IPS DF 4.7 (cell line): ENCODE data around the gene ARHGDIG.

ENCODE experiments used
- DNase-seq: peaks from one replicate; pipeline ENCODE4 v3.0.0-alpha.2; 2013; ENCODE audit warnings: low spot score; ENCODE audit errors: extremely low read depth

ARHGDIG gene

DNA sequence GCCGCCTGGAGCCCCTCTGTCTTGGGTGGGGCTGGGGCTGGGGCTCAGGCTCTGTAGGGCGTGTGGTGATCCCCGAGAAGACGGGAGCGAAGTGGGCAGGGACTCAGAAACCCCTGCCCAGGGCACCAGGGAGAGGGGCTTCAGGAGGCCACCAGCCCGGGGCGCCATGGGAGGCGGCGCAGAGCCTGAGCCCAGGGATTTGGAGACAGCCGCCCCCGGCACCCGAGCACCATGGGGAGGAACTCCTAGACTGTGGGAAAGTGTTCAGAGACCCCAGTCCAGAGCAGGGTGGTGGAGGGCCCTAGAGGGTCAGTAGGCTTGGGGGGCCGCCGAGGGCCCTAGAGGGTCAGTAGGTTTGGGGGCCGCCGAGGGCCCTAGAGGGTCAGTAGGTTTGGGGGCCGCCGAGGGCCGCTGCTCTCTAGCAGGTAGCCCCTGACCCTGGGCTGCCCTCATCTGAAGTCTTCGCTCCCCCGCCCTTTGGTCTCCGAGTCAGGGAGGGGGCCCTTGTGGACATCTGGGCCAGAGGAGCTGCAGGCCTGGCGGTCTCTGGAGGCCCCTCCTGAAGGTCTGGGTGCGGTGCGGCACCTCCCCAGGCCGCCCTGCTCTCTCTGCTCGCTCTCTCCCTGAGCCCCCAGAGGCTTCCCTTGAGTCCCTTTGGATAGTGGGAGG, 734 bp downstream of the ARHGDIG start:
- no peak for DNase-seq

DNA sequence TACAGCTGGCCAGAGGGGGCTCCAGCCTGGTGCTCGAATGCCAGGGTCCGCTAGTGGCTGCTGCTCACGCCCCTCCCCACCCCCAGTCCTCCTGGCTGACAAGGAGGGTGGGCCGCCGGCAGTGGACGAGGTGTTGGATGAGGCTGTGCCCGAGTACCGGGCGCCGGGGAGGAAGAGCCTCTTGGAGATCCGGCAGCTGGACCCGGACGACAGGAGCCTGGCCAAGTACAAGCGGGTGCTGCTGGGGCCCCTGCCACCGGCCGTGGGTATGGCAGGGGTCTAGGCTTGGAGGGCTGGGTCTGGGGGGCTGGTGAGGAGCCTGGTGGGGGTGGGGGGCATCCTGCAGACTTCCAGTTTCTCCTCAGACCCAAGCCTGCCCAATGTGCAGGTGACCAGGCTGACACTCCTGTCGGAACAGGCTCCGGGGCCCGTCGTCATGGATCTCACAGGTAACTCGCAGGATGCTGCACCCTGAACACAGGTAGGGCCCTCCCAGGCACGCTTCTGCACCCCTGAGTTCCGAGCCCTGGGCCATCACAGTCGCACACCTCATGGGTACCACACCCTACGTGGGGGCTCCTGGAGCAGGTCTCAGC, 1.4 kb downstream of the ARHGDIG start:
- DNase-seq, result no peak

DNA sequence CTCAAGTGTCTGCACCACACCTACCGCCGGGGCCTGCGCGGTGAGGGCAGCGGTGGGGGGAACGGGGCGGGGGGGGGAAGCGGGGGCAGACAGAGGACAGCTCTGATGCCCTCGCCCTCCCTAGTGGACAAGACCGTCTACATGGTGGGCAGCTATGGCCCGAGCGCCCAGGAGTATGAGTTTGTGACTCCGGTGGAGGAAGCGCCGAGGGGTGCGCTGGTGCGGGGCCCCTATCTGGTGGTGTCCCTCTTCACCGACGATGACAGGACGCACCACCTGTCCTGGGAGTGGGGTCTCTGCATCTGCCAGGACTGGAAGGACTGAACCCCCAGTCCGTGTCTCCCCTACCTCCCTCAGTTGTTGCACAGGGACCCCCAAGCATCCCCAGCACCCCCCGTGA, 2.1 kb downstream of the ARHGDIG start:
- no peak for DNase-seq

DNA sequence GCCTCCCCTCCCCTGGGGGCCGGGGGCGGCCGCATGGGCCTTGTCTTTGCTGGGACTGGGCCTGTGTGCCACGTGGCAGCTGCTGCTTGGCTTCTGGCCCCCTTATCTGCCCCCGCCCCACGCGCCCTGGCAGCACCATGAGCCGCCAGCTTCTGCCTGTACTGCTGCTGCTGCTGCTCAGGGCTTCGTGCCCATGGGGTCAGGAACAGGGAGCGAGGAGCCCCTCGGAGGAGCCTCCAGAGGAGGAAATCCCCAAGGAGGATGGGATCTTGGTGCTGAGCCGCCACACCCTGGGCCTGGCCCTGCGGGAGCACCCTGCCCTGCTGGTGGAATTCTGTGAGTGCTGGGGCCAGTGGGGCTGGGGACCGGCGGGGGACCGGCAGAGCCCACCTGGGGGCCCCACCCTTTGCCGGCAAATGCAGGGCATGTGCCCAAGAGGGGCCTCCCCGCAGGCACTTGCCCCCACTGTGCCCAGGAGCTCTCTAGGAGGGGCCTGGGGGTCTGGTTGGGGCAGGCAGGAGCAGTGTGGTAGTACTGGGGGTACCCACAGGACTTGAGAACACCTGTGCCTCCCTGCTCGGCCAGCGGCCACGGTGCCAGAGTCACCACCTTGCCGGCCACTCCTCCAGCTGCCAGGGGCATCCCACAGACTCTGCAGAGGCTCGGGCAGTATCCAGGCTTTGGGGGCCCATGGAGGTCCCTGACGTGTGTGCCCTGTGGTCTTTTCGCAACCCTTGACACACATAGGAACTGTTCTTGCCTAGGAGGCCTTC, 2.8 kb downstream of the ARHGDIG start, which contains the start of gene PDIA2:
Gene PDIA2 (plus strand): TSS at position 132 of the 773 bp plus-strand sequence. CDS start 6 bp downstream, at position 138.
- DNase-seq, result no peak

DNA sequence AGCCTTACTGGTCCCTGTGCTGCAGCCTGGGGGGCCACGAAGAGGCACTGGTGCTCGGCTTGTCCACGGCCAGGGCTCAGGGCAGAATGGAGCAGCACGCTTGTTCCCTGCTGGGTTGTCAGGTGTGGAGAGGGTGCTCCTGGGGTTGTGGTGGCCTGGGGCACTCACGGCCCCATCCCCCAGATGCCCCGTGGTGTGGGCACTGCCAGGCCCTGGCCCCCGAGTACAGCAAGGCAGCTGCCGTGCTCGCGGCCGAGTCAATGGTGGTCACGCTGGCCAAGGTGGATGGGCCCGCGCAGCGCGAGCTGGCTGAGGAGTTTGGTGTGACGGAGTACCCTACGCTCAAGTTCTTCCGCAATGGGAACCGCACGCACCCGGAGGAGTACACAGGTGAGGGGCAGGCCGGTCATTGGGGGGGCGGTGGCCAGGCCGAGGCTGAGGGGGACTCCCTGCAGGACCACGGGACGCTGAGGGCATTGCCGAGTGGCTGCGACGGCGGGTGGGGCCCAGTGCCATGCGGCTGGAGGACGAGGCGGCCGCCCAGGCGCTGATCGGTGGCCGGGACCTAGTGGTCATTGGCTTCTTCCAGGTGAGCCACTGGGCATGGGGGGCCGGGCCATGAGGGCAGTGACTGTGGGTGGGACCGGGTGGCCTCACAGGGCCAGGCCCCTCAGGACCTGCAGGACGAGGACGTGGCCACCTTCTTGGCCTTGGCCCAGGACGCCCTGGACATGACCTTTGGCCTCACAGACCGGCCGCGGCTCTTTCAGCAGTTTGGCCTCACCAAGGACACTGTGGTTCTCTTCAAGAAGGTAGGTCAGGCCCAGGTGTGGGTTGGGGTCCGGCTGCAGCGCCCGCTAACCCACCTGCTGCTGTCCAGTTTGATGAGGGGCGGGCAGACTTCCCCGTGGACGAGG, 4.1 kb downstream of the ARHGDIG start:
- no peak for DNase-seq

DNA sequence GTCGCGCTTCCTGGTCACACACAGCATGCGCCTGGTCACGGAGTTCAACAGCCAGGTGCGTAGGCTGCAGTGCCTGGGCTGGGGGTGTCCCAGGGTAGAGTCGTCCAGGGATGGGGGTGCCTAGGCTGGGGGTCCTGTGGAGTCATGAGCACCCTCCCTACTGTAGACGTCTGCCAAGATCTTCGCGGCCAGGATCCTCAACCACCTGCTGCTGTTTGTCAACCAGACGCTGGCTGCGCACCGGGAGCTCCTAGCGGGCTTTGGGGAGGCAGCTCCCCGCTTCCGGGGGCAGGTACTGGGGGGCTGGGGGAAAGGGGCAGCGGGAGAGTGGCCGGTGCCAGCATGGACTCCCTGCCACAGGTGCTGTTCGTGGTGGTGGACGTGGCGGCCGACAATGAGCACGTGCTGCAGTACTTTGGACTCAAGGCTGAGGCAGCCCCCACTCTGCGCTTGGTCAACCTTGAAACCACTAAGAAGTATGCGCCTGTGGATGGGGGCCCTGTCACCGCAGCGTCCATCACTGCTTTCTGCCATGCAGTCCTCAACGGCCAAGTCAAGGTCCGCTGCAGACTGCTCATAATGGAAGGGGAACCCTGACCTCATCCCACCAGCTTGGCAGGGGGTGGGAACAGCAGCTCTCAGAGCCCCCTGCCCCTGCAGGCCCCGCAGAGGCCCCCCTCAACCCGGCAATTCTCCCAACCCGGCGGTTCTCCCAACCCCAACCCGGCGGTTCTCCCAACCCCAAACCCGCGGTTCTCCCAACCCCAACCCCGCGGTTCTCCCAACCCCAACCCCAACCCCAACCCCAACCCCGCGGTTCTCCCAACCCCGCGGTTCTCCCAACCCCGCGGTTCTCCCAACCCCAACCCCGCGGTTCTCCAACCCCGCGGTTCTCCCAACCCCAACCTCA, 5.0 kb downstream of the ARHGDIG start:
- no peak for DNase-seq

DNA sequence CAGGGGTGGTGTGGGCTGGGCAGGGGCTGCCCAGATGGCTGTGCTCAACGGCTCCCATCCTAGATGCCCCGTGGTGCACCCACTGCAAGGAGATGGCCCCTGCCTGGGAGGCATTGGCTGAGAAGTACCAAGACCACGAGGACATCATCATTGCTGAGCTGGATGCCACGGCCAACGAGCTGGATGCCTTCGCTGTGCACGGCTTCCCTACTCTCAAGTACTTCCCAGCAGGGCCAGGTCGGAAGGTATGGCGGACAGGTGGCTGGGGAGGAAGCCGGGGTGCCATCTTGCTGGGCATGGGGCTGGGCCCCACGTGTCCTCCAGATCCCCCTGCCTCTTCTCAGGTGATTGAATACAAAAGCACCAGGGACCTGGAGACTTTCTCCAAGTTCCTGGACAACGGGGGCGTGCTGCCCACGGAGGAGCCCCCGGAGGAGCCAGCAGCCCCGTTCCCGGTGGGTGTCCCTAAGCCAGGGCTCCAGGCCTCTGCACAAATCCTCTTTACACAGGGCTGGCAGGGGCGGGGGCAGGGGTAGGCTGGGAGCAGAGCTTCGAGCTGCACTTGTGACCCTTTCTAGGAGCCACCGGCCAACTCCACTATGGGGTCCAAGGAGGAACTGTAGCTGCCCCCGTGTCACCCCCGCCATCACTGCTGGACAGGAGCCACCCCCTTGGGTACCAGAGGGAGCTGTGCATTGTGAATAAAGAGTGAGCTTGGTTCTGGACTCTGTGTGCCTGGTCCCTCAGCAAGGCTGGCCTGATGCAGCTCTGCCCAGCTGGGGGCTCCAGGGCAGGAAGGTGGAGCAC, 6.3 kb downstream of the ARHGDIG start:
- no peak for DNase-seq

DNA sequence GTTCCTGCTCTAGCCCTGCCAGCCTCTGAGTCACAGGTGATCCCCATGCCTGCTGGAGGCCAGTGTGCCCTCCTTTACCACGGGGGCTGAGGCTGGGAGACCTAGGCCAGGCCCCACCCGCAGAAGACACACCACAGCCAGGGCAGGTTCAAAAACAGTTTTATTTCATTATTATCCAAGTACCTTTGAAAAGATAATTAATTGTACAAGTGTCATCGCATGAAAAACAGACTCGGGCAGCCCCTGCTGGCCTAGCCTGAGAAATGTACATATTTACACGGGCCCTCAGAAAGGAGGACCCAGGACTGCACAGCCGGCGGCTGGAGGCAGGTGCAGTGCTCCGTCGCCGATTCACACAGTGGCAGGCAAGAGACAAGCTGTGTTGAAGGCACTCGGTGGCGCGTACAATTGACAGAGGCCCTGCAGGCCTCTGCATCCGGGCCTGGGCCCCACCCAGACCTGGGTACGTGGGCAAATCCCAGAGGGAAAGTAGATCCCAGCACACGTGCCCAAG, 7.0 kb downstream of the ARHGDIG start:
- DNase-seq, result no peak

DNA sequence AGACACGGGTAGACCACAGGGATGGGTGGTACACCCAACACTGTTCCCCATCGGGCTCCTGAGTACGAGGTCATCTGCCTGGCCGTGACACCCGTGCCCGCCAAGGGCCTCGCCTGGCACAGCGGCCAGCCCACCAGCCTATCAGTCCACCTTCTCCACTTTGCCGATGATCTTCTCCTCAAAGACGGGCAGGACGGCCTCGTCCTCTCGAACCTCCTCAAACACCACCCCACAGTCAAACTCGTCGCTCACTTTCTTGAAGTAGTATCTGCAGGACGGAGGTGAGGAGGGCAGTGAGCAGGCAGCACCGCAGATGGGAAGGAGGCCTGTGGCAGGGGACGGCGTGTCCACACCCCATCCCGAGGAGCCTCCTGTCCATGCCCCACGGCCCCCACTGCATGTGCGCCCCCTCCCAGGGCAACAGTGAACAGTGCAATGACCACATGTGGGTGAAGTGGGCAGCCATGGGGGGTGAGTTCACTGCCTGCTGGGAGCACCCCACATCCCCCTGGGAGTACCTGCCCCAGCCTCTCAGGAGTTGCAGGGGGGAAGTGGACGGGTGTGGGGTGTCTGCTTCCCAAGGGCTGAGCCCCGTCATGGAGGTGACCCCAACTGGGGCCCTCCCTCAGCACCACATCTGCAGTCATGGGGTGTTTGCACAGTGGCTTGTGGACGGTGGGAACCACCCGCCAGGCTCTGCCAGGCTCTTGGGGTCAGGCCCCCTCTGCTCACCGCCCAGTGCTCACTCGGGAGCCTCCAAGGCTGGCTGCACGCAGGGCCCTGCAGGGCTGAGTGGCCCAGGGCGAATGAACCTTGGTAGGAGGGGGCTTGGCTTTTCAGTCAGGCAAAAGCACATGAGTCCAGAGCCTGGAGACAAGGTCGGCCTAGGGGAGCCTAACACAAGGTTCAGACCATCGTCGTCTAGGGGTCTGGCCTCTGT, 7.9 kb downstream of the ARHGDIG start:
- no peak for DNase-seq

DNA sequence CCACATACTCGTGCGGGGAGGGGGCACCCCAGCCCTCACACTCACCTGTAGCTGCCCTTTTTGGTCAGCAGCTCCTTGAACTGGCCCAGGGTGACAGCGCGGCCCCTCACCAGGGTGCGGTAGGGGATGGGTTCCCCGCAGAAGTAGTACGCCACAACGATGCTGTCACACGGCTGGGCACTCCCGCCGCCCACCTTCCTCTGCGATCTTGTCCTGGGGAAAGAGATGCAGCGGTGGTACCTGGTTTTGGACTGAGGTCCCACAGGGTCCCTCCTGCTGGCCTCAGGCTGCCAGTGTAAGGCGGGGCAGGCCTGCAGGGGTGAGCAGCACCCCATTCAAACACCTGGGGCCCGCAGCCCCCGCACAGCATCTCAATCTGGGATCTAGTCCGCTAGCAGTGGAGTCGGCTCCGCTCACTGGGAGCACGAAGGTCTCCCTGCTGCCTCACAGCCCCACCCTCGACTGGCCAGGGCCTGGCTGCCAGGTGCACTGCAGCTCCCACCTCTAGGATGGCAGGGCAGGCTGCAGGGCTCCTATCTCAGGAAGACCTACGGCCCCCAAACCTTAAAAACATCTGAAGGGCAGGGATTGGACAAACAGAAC, 9.1 kb downstream of the ARHGDIG start:
- DNase-seq, result no peak

DNA sequence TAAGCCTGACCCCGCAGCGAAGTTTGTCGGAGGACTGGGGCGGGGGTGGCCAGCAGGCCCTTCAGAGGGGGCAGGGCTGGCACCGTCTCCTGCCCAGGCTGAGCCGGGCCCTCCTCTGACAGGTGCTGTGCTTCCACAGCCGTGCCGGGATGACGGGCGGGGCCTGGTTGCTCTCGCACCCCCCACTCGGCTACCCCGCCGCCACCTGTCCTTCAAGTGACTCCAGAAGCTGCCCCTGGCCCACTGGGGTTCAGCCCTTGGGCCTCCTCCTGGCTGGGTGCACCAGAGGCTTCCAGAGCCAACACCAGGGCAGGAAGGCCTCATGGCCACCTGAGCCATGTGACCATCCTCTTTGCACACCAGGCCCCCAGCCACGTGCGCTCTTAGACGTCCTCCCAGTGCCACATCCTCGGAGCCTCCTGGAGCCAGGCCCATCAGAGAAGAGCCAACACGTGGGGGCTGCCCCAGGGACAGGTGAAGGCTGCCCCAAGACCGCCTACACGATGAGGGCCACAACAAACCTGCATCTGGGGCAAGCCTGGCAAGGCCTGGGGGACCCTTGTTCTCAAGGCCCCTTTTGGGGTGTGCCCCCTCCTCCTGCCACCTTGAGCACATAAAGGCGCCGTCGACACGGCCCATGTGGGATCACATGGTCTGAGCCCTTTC, 9.8 kb downstream of the ARHGDIG start:
- no peak for DNase-seq

DNA sequence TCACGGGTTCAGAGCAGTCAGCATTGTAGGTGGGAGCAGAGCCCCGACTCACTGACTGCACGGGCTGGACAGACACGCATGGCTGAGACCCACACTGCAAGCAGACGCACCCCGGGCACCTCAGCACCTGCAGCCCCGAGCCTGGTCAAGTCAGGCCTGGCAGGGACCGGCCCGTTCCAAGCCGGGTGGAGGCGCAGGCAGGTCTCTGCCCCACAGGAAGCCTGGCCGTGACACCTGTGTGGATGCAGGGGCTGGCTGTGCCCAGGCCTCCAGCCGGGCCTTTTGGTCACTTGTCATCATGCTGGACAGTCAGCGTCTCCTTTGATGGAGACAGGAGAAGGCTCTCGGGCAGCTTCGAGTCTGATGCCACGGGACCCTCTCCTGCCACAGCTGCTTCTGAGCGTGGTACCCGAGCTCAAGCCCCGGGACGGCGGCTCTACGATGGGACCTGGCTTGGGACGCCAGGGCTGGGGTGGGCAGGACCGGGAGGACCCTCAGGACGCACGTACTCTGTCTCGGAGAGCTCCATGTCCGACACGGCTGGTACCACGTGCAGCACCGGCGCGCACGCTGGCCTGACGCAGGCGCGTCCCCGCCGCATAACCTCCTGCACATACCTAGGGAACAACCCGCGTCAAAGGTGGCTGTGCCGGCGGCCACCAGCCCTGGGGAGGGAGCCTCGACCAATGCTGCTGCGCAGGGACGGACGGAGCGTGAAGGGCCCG, 10.5 kb downstream of the ARHGDIG start:
- DNase-seq, result no peak

DNA sequence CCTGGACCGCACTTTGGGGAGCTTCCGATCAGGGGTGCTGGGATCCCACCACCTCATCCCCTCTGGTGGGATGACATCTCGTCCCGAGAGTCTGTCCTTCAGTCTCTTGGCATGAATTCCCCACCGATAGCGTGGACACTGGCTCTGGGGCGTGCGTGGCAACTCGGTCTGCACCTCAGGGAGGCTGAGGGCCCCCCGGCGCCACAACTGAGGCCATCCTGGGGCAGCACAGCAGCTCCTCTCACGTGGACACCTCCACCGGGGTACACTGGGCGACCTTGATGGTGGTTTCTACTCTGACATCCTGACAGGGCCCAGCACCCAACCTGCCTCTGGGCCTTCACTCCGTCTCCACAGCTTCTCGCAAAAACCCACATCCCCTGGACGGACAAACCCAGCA, 11.1 kb downstream of the ARHGDIG start:
- DNase-seq, result no peak

DNA sequence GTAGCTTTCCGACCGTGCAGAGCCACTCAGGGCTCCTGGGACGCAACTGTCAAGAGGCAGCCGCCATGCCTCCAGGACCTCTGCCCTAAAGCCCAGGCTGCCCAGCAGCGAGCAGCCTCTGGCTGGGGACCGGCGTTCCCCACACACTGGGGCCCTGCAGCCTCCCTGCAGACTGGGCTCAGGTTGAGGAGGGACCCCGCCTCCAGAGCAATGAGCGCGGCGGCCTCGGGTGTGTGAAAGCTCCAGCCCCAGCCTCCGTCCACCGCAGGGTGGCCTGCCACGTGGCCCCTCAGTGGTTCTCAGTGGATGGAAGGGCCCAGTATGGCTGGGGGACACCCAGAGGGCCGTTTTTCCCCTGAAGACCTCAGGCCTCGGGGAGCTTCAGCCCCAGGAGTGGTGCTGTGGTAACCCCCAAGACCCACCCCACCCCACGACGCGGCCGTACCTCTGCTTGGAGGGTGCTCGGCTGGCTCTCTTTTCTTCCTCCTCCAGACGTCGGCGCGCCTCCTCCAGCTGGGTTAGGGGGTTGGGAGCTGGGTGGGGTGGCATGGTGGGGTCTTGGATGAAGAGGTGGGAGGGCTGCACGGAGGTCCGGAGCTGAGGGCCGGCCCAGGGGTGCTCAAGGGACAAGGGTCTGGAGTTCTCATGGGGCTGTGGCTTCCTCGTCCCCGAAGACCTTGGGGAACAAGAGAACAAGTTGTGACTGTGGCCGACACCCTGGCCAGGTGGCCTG, 12.8 kb downstream of the ARHGDIG start:
- DNase-seq, result no peak

DNA sequence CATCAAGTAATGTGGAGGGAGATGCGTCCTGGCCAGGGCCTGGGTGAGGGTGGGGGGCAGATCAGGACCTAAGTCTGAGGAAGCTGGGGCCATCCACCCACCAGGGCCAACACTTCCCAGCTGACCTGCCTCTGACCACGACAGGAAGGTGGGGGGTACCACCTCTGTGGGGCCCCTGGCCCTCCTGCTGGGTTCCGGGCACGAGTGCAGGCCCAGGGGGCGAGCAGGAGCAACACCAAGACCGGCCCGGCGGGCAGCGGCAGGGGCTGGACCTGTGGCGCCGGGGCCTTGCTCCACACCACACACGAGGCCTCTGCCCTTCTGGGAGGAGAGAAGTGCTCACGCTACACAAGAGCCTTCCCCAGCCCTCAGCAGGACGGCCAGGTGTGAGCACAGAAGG, 15.9 kb downstream of the ARHGDIG start:
- DNase-seq, result no peak
